CD14-positive monocyte (primary cell): ENCODE results near the gene WLS. TPM values are rescaled to one million over a fixed set of nuclear protein-coding genes. Genes with fewer than 3 reads are reported as not detected.

Experiments
- DNase-seq, 3 donors: peaks; one replicate each; pipeline ENCODE4 v3.0.0-alpha.2; 2011 to 2022
- H2AFZ ChIP-seq: 2 replicates; pipeline ENCODE4 v1.6.0; 2012; ENCODE audit warnings: mild to moderate bottlenecking, low read depth, low read length, inconsistent platforms; ENCODE audit not compliant: insufficient read depth, poor library complexity, severe bottlenecking
- H3K27ac ChIP-seq, 2 donors: 1 replicate in 1 of 2; 2 replicates in 1 of 2; pipeline ENCODE4 v1.5.1; 2012 to 2013; ENCODE audit warnings: low read length in 2 of 2, control low read depth in 1 of 2, inconsistent platforms in 1 of 2, low read depth in 1 of 2, mild to moderate bottlenecking in 1 of 2
- H3K27me3 ChIP-seq, 2 donors: one replicate each; pipeline versions ENCODE4 v1.6.0 to v1.6.1; 2011 to 2013; ENCODE audit warnings: low read length in 2 of 2; ENCODE audit not compliant: control insufficient read depth in 2 of 2, insufficient read depth in 2 of 2
- H3K36me3 ChIP-seq, 2 donors: replicated peaks in 1 of 2; 1 replicate in 1 of 2; 2 replicates in 1 of 2; pipeline versions ENCODE4 v1.5.1 to v1.6.1; 2012 to 2013; ENCODE audit warnings: low read length in 2 of 2, control low read depth in 1 of 2, inconsistent platforms in 1 of 2, mild to moderate bottlenecking in 1 of 2; ENCODE audit not compliant: insufficient read depth in 2 of 2, control insufficient read depth in 1 of 2
- H3K4me1 ChIP-seq, 2 donors: 1 replicate in 1 of 2; 2 replicates in 1 of 2; pipeline versions ENCODE4 v1.5.1 to v1.6.1; 2012 to 2013; ENCODE audit warnings: low read length in 2 of 2, control low read depth in 1 of 2, inconsistent platforms in 1 of 2, mild to moderate bottlenecking in 1 of 2, moderate library complexity in 1 of 2; ENCODE audit not compliant: insufficient read depth in 2 of 2, control insufficient read depth in 1 of 2
- H3K4me2 ChIP-seq: replicated peaks from 2 replicates; pipeline ENCODE3; 2012; ENCODE audit warnings: low read length, moderate library complexity, mild to moderate bottlenecking; ENCODE audit not compliant: poor library complexity, severe bottlenecking; ENCODE audit errors: extremely low read depth
- H3K4me3 ChIP-seq, 3 experiments: fragments of 200-600 bp in 1 of 3; sonication (generic) in 1 of 3; replicated peaks in 1 of 3; 1 replicate in 2 of 3; 2 replicates in 1 of 3; pipeline ENCODE4 v1.5.1; 2011 to 2013; ENCODE audit warnings: low read length in 3 of 3, mild to moderate bottlenecking in 3 of 3, control low read depth in 2 of 3, low read depth in 2 of 3, inconsistent platforms in 1 of 3, moderate library complexity in 1 of 3
- H3K79me2 ChIP-seq: 2 replicates; pipeline ENCODE4 v1.6.0; 2012; ENCODE audit warnings: mild to moderate bottlenecking, control low read depth, inconsistent platforms, low read length, moderate library complexity; ENCODE audit not compliant: insufficient read depth
- H3K9ac ChIP-seq: 2 replicates; pipeline ENCODE4 v1.6.0; 2017; ENCODE audit warnings: low read length, mild to moderate bottlenecking; ENCODE audit not compliant: insufficient read depth, poor library complexity, severe bottlenecking
- H3K9me3 ChIP-seq, 2 donors: replicated peaks in 1 of 2; 1 replicate in 1 of 2; 2 replicates in 1 of 2; pipeline versions ENCODE4 v1.5.1 to v1.6.1; 2012 to 2013; ENCODE audit warnings: low read length in 2 of 2, control low read depth in 1 of 2; ENCODE audit not compliant: control insufficient read depth in 1 of 2, insufficient read depth in 1 of 2
- H4K20me1 ChIP-seq: 2 replicates; pipeline ENCODE4 v1.6.0; 2012; ENCODE audit warnings: mild to moderate bottlenecking, low read length, control low read depth, moderate library complexity; ENCODE audit not compliant: insufficient read depth
- H3K27ac Mint-ChIP-seq, 7 donors: one replicate each; pipeline ENCODE4 v1.8.0; 2020; ENCODE audit warnings: mild to moderate bottlenecking in 7 of 7, mixed read lengths in 7 of 7, moderate library complexity in 6 of 7, inconsistent platforms in 2 of 7
- H3K27me3 Mint-ChIP-seq, 3 donors: one replicate each; pipeline ENCODE4 v1.8.0; 2021 to 2022; ENCODE audit warnings: low read depth in 3 of 3, mild to moderate bottlenecking in 3 of 3, mixed read lengths in 3 of 3, moderate library complexity in 3 of 3, inconsistent platforms in 1 of 3
- H3K36me3 Mint-ChIP-seq, 2 donors: one replicate each; pipeline ENCODE4 v1.8.0; 2020; ENCODE audit warnings: mixed read lengths in 2 of 2, inconsistent platforms in 1 of 2, mild to moderate bottlenecking in 1 of 2
- H3K4me1 Mint-ChIP-seq: one replicate; pipeline ENCODE4 v1.8.0; 2020; ENCODE audit warnings: mild to moderate bottlenecking, mixed read lengths
- H3K4me3 Mint-ChIP-seq, 2 donors: one replicate each; pipeline ENCODE4 v1.8.0; 2020; ENCODE audit warnings: mild to moderate bottlenecking in 2 of 2, mixed read lengths in 2 of 2, moderate library complexity in 1 of 2
- H3K9me3 Mint-ChIP-seq, 7 donors: one replicate each; pipeline ENCODE4 v1.8.0; 2020 to 2022; ENCODE audit warnings: mixed read lengths in 7 of 7, mild to moderate bottlenecking in 6 of 7, moderate library complexity in 6 of 7, inconsistent platforms in 2 of 7
- CTCF ChIP-seq: fragments of 200-600 bp; IDR thresholded peaks from one replicate; pipeline ENCODE4 v1.8.0; 2022; ENCODE audit warnings: antibody characterized with exemption, mild to moderate bottlenecking
- WGBS: methylation state at CpG from one replicate; pipeline ENCODE4 v1.1.5; 2013; ENCODE audit warnings: missing lambda C conversion rate; ENCODE audit not compliant: insufficient coverage; 5-methylcytosine and 5-hydroxymethylcytosine counted together
- intact Hi-C, 2 donors: fragments of 100-400 bp; cut with micrococcal nuclease; formaldehyde crosslinking; loops; one replicate each; pipeline versions ENCODE4 v1.15.0 to v1.15.1; 2023
- polyA plus RNA-seq, 3 donors: library from polyadenylated mRNA; depleted of rRNA in 1 of 3; unstranded in 2 of 3; stranded (reverse) in 1 of 3; fragments of 300-500 nt in 2 of 3; fragments of >200 nt in 1 of 3; fragmentation: Illumina TruSeq in 2 of 3; gene quantifications; 1 replicate in 2 of 3; 2 replicates in 1 of 3; pipeline ENCODE4 v1.2.3, GENCODE V29; 2012 to 2021

Gene WLS
- polyA plus RNA-seq, 3 donors = 29.8 to 46.3 (median 34.6) TPM

- TF ChIP-seq CTCF = no peak
- Mint-ChIP-seq H3K27ac (no peak overlapping the region), H3K27me3 (peaks cover 4 to 15% (median 7%) of the 10 kb centered on the region in 3 donors), H3K36me3 (peaks cover 2 to 13% of the 10 kb centered on the region in 2 donors), H3K4me3 (no peak overlapping the region), H3K9me3 (peaks cover 0 to 2% (median 0%) of the 10 kb centered on the region in 7 donors), H3K4me1 (peaks cover 6% of the 10 kb centered on the region)
- Histone ChIP-seq H3K4me1 (peaks cover 0 to 4% of the 10 kb centered on the region in 2 donors), H3K4me2 (no peak overlapping the region), H3K79me2 (no peaks in the 10 kb centered on the region), H3K9me3 (no peaks in the 10 kb centered on the region), H4K20me1 (no peaks in the 10 kb centered on the region), H2AFZ (no peak overlapping the region), H3K9ac (no peak overlapping the region), H3K27me3 (peaks cover 0 to 4% of the 10 kb centered on the region in 2 donors), H3K4me3 (no peak overlapping the region), H3K36me3 (no peaks in the 10 kb centered on the region), H3K27ac (no peak overlapping the region)
- intact Hi-C loops = loop anchor here in 1 of 2 donors (5.0 to 10.0 kb wide), 2 partner anchors 258 to 1624 kb away; no protein-coding TSS in a partner anchor
- WGBS = 56% methylated on average over 3 of the region's 7 CpGs
- no peak for DNase-seq
These were observed 119.5 kb downstream of the WLS start for GRCh38 chr1:68112835-68113243.

GRCh38 chr1:68111519-68112436, 120.5 kb downstream of the WLS start:
- DNase-seq = no peak
- H3K9me3 Mint-ChIP-seq = peaks cover 0 to 2% (median 0%) of the 10 kb centered on the region in 7 donors
- H3K9me3 ChIP-seq = no peaks in the 10 kb centered on the region
- no peak overlapping the region for H2AFZ ChIP-seq
- no peak overlapping the region for H3K4me3 Mint-ChIP-seq
- H3K27me3 Mint-ChIP-seq = peaks cover 4 to 15% (median 7%) of the 10 kb centered on the region in 3 donors
- WGBS = 32% methylated on average over 4 of the region's 7 CpGs
- no peak for TF ChIP-seq CTCF
- H3K36me3 Mint-ChIP-seq = peaks cover 2 to 9% of the 10 kb centered on the region in 2 donors
- no peak overlapping the region for H3K9ac ChIP-seq
- H3K79me2 ChIP-seq = no peaks in the 10 kb centered on the region
- no peaks in the 10 kb centered on the region for H3K36me3 ChIP-seq
- no peak overlapping the region for H3K27ac Mint-ChIP-seq
- no peak overlapping the region for H3K4me3 ChIP-seq
- no peaks in the 10 kb centered on the region for H4K20me1 ChIP-seq
- H3K4me2 ChIP-seq = no peak overlapping the region
- peaks cover 0 to 1% of the 10 kb centered on the region in 2 donors for H3K4me1 ChIP-seq
- peaks cover 0 to 4% of the 10 kb centered on the region in 2 donors for H3K27me3 ChIP-seq
- intact Hi-C loops = loop anchor here in 1 of 2 donors (5.0 to 10.0 kb wide), 2 partner anchors 257 to 1626 kb away; no protein-coding TSS in a partner anchor
- no peak overlapping the region for H3K27ac ChIP-seq
- H3K4me1 Mint-ChIP-seq = peaks cover 2% of the 10 kb centered on the region
